ENCODE measurements around the gene HLF.

Gene HLF

GRCh38 chr17:55307879-55308278 lies 43.1 kb downstream of the HLF start:
- DNase-seq (ENCODE audit: low read depth in 1 of 2, low spot score in 1 of 2), result no peak

DNA sequence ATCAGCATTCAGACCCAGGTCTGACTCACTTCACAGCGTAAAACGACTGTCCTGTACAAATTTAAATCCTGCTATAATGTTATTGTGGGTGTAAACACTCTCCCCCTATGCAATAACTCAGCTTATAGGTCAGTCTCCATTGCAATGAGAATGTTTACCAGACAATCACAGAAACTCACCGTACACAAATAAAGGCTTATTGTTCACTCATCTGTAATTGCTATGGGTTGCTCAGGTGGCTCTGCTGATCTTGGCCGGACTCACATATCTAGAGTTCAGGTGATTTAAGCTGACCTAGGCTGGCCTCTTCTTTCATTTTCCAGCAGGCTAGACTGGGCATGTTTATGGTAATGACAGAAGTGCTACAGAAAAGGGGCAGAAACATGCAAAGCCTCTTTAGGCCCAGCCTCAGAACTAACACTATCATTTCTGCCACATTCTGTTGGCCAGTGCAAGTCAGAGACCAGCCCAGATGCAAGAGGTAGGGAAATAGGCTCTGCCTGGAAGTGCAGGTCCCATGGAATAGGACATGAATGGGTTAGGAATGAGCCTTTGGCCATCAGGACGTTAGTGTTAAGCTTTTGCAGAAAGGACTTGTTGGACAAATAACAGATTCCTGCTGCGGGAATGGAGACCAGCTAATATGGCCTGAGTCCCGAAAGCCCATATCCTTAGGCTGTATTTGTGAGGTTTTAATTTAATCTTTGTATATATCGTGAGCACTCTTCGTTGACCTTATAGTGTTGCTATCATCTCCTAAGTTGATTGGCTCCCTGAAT lies 44.0 kb downstream of the HLF start:
- no peak for DNase-seq (ENCODE audit: low read depth in 1 of 2, low spot score in 1 of 2)

GRCh38 chr17:55311767-55312375 lies 47.1 kb downstream of the HLF start:
- DNase-seq (ENCODE audit: low read depth in 1 of 2, low spot score in 1 of 2), result no peak

GRCh38 chr17:55312852-55313251 lies 48.1 kb downstream of the HLF start:
- no peak for DNase-seq (ENCODE audit: low read depth in 1 of 2, low spot score in 1 of 2)

- DNase-seq (ENCODE audit: low read depth in 1 of 2, low spot score in 1 of 2), result no peak
These were observed 49.5 kb downstream of the HLF start for GRCh38 chr17:55314061-55314783.

- DNase-seq (ENCODE audit: low read depth in 1 of 2, low spot score in 1 of 2), result no peak
These were observed 50.2 kb downstream of the HLF start for GRCh38 chr17:55314784-55315491.

- DNase-seq (ENCODE audit: low read depth in 1 of 2, low spot score in 1 of 2), result no peak
These were observed 51.7 kb downstream of the HLF start for GRCh38 chr17:55316499-55316898.

GRCh38 chr17:55317284-55317683 lies 52.5 kb downstream of the HLF start:
- no peak for DNase-seq (ENCODE audit: low read depth in 1 of 2, low spot score in 1 of 2)

- DNase-seq (ENCODE audit: low read depth in 1 of 2, low spot score in 1 of 2), result no peak
These were observed 53.3 kb downstream of the HLF start for GRCh38 chr17:55318081-55318480.

DNA sequence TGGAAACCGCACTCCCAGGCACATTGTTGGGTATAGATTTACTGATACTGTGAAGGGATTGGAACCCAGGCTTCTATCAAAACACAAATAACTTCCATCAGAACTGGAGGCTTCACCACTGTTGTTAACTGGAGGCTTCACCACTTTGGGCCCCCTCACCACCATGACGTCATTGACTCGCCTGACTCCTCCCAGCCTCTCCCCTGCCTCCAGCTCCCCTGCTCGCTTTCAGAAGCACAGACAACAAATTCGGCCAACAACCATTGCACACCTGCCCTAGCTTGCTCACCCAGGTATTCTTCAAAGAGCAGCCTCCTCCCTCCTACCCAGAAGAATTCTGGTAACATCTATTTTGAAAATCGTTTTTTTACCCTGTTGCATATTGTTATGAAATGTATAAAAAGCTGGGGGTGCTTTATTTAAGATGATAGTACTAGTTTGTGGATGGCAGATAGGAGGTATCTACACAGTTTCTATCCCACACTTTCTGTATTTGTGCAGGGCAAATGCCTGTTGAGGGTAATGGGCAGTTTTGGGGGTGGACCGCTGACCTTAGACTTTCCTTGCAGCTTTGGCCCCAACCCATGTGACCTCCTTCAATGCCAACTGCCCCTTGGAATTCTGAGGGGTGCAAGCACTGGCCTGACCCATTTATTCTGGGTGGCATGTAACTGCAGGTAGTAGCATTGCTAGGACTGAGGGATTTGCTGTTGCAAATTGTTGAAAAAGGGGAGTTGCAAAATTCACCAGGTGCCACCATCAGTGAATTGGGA lies 54.1 kb downstream of the HLF start:
- no peak for DNase-seq (ENCODE audit: low read depth in 1 of 2, low spot score in 1 of 2)

DNA sequence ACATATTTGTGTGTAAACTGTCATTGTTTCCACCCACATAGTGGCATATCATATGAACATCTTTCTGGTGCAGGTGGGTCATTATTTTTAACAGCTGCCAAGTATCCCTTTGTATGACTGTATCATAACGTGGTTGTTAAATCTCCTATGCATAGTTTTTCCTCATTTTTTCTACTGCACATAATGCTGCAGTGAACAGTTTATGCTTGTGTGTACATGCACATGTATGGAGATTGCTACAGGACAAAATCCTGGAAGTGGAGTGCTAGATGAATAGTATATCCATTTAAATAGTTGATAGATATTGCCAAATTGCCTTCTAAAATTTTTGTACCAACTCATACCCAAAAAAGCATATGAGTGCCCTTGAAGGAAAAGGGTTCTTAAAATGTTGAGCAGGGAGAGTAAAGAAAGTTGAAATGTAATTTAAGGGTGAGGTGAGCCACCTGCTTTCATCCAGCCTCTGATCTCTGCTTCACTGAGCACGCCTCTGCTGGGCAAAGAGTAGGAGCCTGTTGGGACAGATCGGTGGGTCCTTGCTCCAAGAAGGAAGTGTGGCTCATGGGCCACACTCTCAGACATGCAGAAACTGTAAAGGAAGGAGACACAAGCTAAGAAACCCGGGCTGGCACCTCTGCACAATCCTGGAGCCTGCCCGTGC lies 55.3 kb downstream of the HLF start:
- no peak for DNase-seq (ENCODE audit: low read depth in 1 of 2, low spot score in 1 of 2)

DNA sequence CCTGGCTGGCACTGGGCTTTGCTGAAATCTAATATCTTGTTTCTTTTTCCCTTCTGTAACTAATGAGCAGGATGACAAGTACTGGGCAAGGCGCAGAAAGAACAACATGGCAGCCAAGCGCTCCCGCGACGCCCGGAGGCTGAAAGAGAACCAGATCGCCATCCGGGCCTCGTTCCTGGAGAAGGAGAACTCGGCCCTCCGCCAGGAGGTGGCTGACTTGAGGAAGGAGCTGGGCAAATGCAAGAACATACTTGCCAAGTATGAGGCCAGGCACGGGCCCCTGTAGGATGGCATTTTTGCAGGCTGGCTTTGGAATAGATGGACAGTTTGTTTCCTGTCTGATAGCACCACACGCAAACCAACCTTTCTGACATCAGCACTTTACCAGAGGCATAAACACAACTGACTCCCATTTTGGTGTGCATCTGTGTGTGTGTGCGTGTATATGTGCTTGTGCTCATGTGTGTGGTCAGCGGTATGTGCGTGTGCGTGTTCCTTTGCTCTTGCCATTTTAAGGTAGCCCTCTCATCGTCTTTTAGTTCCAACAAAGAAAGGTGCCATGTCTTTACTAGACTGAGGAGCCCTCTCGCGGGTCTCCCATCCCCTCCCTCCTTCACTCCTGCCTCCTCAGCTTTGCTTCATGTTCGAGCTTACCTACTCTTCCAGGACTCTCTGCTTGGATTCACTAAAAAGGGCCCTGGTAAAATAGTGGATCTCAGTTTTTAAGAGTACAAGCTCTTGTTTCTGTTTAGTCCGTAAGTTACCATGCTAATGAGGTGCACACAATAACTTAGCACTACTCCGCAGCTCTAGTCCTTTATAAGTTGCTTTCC lies 56.0 kb downstream of the HLF start:
- DNase-seq (ENCODE audit: low read depth in 1 of 2, low spot score in 1 of 2), result no peak

DNA sequence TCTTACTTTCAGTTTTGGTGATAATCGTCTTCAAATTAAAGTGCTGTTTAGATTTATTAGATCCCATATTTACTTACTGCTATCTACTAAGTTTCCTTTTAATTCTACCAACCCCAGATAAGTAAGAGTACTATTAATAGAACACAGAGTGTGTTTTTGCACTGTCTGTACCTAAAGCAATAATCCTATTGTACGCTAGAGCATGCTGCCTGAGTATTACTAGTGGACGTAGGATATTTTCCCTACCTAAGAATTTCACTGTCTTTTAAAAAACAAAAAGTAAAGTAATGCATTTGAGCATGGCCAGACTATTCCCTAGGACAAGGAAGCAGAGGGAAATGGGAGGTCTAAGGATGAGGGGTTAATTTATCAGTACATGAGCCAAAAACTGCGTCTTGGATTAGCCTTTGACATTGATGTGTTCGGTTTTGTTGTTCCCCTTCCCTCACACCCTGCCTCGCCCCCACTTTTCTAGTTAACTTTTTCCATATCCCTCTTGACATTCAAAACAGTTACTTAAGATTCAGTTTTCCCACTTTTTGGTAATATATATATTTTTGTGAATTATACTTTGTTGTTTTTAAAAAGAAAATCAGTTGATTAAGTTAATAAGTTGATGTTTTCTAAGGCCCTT lies 56.8 kb downstream of the HLF start:
- DNase-seq (ENCODE audit: low read depth in 1 of 2, low spot score in 1 of 2), result no peak

DNA sequence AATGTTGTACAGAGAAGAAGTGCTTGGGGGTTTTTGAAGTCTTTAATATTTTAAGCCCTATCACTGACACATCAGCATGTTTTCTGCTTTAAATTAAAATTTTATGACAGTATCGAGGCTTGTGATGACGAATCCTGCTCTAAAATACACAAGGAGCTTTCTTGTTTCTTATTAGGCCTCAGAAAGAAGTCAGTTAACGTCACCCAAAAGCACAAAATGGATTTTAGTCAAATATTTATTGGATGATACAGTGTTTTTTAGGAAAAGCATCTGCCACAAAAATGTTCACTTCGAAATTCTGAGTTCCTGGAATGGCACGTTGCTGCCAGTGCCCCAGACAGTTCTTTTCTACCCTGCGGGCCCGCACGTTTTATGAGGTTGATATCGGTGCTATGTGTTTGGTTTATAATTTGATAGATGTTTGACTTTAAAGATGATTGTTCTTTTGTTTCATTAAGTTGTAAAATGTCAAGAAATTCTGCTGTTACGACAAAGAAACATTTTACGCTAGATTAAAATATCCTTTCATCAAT lies 57.8 kb downstream of the HLF start:
- DNase-seq (ENCODE audit: low read depth in 1 of 2, low spot score in 1 of 2), result no peak

DNA sequence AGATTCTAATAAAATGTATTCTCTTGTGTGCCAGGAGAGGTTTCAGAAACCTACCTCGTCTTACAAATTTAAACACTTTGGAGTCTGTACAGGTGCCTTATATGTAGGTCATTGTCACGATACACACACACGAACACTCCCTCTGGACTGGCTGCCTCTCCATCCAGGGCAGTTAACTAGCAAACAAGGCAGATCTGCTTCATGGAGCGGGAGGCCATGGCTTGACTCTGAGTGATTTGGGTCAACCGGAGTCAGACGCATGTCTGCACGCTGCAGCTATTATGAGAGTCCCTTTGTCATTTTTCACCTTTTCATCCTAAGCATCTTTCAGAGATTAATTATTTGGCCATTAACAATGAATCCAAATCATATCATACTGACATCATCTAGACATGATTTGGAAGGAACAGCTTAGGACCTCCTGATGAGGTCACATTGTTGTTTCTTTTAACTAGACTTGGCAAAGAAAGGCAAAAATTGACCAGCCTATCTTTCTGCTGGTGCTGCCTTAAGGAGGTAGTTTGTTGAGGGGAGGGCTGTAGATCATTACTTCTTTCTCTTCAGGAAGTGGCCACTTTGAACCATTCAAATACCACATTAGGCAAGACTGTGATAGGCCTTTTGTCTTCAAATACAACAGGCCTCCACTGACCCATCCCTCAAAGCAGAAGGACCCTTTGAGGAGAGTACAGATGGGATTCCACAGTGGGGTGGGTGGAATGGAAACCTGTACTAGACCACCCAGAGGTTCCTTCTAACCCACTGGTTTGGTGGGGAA lies 58.9 kb downstream of the HLF start:
- DNase-seq (ENCODE audit: low read depth in 1 of 2, low spot score in 1 of 2), result no peak

GRCh38 chr17:55324296-55324978 lies 59.7 kb downstream of the HLF start:
- no peak for DNase-seq (ENCODE audit: low read depth in 1 of 2, low spot score in 1 of 2)

DNA sequence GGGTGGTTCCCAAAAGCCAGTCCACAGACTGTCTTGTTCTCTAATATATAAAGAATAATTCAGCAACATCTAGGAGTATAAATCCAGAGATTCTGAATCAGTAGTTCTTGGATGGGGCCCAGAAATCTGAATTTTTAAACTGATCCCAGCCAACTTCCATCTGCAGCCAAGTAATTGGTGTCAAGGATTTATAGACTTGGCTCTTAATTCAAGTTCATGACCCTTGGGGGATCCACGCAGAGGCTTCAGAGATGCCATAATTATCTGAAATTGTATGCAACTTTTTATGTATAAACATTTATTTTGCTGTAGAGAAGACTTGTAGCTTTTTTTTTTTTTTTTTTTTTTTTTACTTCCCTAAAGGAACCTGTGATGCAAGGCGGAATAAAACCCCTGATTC lies 60.6 kb downstream of the HLF start:
- no peak for DNase-seq (ENCODE audit: low read depth in 1 of 2, low spot score in 1 of 2)

Data from activated T-helper 1 cell treated with anti-CD3 and anti-CD28 coated beads, Interleukin-2, amount 50 U/mL, for 16 hours (primary cell).